H7 (cell line): ENCODE results near the gene CD247. TPM values are rescaled to one million over a fixed set of nuclear protein-coding genes. Genes with fewer than 3 reads are reported as not detected.
"Not testable (repeated sequence)": the region's sequence is repeated elsewhere in the genome, so short reads cannot be mapped to it uniquely, and the experiment has no call there.

ENCODE experiments used
- DNase-seq: peaks from one replicate; pipeline ENCODE4 v3.0.0; 2012
- H3K27me3 ChIP-seq: 2 replicates; pipeline ENCODE4 v1.6.0; 2011; ENCODE audit warnings: mild to moderate bottlenecking, low read length; ENCODE audit not compliant: control insufficient read depth, insufficient read depth
- H3K36me3 ChIP-seq: replicated peaks from 2 replicates; pipeline ENCODE4 v1.5.1; 2011; ENCODE audit warnings: low read length; ENCODE audit not compliant: control insufficient read depth, insufficient read depth
- H3K4me3 ChIP-seq: 2 replicates; pipeline ENCODE4 v1.5.1; 2011; ENCODE audit warnings: low read depth, mild to moderate bottlenecking, control low read depth, low read length, moderate library complexity; ENCODE audit not compliant: insufficient read depth
- total RNA-seq: library from RNA; depleted of rRNA; stranded (reverse); fragments of >200 nt; shearing (Covaris generic); gene quantifications from 2 replicates; pipeline ENCODE4 v1.2.3, GENCODE V29; 2014; rRNA removed

Gene CD247
- total RNA-seq = 0.33 and 0.83 TPM in 2 replicates

DNA sequence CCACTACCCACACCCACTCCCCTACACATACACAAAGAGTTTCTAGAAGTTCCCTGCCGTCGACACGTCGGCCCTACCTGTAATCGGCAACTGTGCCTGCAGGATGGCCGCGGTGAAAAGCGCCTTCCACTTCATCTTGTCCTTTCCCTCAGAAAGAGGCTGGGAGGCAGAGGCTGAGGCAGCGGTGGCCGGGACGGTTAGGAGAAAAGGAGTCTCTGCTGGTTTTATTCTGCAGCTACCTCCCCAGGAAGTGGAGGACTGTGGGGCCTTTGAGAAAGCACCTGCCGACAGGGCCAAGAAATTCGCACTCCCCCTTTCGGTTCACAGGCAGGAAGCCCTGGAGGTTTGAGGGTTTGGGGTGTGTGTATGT lies at the start of gene CD247:
Gene CD247 (minus strand): TSS at position 199 of the 370 bp plus-strand sequence. CDS start 64 bp downstream, at position 135.
- no peak for DNase-seq
- H3K27me3 ChIP-seq = no peaks in the 10 kb centered on the region; the same call in 1 of the 2 replicates
- no peaks in the 10 kb centered on the region for H3K36me3 ChIP-seq
- H3K4me3 ChIP-seq = no peak within 1 kb of the TSS

DNA sequence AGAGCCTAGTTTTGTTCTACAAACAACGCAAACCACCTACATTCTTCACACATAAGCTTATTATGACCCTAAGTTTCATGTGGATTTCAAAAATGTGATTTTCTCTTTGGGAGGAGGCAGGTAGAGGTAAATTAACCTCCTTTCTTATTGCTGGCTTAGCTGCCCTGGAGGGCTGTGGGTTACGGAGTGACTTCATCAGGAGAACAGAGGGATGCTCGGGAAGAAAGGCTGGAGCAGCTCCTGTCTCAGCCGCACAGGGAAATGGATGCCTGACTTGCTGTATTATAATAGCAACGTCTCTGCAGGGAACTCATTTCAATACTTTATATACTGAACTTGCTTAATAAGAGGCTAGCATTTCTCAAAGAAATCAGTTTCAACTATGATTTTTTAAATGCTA lies 49.3 kb upstream of the CD247 start:
- Histone ChIP-seq H3K27me3 (no peaks in the 10 kb centered on the region; the same call in 1 of the 2 replicates), H3K36me3 (no peaks in the 10 kb centered on the region), H3K4me3 (no peak overlapping the region)
- no peak for DNase-seq

DNA sequence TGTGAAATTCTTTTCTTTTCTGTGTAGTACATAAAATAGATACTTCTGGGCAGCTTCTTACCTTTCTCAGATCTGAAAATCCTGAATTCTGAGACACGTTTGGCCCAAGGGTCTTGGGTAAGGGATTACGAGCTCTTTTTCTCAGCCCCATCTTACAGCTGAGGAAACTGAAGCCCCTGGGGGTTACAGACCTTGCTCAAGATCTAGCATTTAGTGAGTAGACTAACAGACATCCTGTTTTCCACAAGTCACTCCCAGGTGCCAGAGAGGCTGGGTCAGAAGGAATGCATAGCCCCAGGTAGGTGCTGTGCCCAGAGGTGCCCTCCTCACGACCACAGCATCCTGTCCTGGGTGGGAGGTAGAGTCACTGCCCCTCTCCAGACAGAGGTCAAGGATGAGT lies 48.4 kb upstream of the CD247 start:
- H3K27me3 ChIP-seq = no peaks in the 10 kb centered on the region; the same call in 1 of the 2 replicates
- no peaks in the 10 kb centered on the region for H3K36me3 ChIP-seq
- no peak overlapping the region for H3K4me3 ChIP-seq
- no peak for DNase-seq

DNA sequence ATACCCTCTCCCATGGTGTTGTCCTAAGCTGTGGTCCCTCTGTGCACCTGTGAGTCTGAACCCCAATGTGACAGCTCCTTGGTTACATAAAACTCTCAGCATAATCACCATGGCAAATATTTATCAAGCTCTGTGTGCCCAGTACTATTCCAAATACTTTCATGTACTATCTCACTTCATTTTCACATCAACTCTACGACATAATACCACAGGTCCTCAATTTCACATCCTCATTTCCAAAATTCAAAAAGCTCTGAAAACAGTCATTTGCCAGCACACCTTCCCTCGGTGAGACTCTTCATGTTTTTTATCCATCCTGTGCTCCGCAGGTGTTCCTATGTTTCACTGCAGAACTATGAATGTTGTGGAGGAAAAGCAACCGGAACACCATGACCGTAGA lies 47.6 kb upstream of the CD247 start:
- Histone ChIP-seq H3K27me3 (no peaks in the 10 kb centered on the region; the same call in 1 of the 2 replicates), H3K36me3 (no peaks in the 10 kb centered on the region), H3K4me3 (no peak overlapping the region)
- DNase-seq = no peak

DNA sequence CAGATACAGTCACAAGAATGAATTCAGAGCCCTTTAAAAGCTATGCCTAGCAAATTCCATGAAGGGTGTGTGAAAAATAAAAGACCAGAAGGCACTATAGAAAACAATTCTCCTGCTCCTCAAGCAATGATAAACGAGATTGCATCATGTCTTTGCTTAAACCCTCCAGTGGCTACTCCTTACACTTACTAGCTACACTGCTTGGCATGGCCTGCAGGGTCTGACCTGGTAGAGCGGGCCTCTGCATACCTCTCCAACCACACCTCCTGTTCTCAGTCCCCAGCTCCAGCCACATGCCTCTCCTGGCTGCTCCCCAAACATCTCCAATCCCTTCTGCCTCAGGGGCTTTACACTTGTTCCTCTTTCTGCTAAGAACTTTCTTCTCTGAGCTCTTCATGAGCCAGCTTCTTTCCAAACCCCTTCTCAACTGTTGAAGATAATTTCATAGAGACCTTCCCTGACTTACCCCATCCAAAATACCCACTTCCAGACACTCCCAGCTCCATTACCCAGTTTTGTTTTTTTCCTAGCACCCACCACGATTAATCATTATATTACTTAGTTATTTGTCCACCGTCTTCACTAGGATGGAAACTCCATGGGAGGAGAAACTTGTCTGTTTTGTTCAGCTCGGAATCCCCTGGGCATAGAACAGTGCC lies 46.4 kb upstream of the CD247 start:
- H3K27me3 ChIP-seq = no peaks in the 10 kb centered on the region; the same call in 1 of the 2 replicates
- no peaks in the 10 kb centered on the region for H3K36me3 ChIP-seq
- DNase-seq = no peak
- no peak overlapping the region for H3K4me3 ChIP-seq

DNA sequence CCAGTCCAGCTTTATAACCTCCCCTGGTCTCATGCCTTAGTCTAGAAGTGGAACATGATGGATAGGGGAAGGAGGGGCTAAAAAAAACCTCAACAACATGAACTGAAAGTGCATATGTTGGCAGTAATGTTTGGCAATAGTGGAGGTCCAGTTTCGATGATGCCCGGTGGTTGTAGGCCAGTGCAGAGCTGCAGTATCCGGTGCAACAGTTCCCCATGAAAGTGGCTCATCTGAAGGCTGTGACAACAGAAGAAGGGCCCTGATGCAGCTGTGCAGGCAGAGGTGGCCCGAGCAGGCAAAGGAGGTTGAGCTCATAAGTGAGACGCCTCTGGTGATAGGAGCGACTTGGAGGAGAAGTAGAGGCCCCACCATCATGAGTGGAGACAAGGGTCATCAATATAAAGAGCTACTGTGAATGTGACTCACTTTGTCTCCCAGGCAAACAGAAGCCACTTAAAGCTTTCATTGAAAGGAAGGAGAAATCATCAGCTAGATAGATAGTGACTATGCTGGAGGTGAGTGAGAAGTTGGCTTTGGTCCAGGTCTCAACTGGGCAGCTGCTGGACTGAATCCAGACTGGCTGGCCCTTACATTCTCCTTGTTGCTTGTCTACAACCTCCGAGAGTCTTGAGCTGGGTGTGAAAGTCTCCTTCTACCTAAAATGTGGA lies 45.4 kb upstream of the CD247 start:
- Histone ChIP-seq H3K27me3 (no peaks in the 10 kb centered on the region; the same call in 1 of the 2 replicates), H3K36me3 (no peaks in the 10 kb centered on the region), H3K4me3 (no peak overlapping the region)
- no peak for DNase-seq

DNA sequence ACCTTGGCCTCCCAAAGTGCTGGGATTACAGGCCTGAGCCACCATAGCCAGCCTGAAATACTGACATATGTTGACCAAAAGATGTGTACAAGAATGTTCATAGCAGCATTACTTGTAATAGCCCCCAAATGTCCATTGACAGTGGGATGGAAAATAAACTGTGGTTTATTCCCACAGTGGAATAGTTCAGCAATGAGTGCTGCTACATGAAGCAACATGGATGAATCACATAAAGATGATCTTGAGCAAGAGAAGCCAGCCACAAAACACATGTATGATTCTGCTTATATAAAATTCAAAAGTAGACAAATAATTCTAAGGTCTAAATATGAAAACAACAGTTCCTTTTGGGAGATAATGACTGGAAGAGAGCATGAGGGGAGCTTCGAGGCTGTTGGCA lies 44.4 kb upstream of the CD247 start:
- H3K4me3 ChIP-seq = no peak overlapping the region
- DNase-seq = no peak
- H3K27me3 ChIP-seq = no peaks in the 10 kb centered on the region; the same call in 1 of the 2 replicates
- no peaks in the 10 kb centered on the region for H3K36me3 ChIP-seq

DNA sequence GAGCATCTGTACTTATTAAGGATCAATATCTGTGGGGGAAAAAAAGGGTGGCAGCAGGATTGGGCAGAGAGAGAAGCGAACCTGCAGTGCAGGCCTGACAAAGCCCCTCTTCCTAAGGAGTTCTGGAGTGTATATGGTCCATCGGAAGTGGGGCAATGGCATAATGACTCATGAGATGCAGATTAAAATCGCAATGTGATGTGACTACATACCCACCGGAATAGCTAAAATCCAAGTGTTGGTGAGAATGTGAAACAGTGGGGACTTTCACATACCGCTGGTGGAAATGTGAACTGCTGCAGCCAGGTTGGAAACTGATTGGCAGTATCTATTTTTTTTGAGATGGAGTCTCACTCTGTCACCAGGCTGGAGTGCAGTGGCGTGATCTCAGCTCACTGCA lies 43.4 kb upstream of the CD247 start:
- no peak overlapping the region for H3K4me3 ChIP-seq
- DNase-seq = no peak
- H3K27me3 ChIP-seq = no peaks in the 10 kb centered on the region
- H3K36me3 ChIP-seq = no peaks in the 10 kb centered on the region

DNA sequence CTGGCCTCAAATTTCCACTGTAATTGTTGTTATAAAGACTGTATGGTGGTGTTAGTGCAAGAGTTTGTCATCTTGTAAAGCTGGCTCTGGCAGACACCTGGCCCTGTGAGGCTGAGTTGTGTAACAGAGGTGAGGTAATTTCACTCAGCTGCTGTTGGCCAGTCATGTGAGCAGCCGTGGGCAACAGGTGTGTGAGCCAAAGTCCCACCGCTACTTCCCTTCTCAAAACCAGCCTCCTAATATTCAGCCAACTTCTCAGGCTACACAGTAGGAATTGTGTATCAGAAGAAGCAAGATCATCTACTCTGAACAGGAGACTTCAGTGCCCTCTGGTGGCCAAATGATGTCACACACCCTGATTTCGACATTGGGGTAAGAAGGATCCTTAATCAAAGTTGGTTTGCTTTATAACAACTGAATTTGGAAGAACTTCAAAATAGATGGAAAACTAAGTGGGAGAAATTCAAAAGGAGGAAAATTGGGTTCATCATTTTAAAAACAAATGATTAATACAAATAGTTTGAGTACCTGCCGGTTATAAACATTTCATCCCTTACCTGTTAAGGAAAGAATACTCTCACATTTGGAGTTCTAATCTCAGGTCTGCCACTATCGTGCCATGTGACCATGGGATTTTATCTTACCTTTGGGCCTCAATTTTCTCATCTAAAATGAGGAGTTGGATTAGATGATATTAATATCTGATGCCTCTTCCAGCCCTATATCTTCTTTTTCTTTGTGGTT lies 37.8 kb upstream of the CD247 start:
- Histone ChIP-seq H3K36me3 (no peaks in the 10 kb centered on the region), H3K27me3 (peaks cover 8% of the 10 kb centered on the region; the same call in 1 of the 2 replicates), H3K4me3 (no peak overlapping the region)
- DNase-seq = peak; percentile 60

DNA sequence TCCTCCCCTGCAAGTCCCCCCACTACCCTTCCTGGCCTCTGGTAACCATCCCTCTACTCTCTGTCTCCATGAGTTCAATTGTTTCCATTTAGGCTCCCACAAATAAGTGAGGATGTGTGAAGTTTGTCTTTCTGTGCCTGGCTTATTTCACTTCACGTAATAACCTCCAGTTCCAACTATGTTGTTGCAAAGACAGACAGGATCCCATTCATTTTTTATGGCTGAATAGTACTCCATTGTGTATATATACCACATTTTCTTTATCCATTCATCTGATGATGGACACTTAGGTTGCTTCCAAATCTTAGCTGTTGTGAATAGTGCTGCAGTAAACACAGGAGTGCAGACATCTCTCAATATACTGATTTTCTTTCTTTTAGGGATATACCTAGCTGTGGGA lies 36.7 kb upstream of the CD247 start:
- not testable (repeated sequence) for H3K27me3 ChIP-seq, H3K36me3 ChIP-seq, DNase-seq, H3K4me3 ChIP-seq

DNA sequence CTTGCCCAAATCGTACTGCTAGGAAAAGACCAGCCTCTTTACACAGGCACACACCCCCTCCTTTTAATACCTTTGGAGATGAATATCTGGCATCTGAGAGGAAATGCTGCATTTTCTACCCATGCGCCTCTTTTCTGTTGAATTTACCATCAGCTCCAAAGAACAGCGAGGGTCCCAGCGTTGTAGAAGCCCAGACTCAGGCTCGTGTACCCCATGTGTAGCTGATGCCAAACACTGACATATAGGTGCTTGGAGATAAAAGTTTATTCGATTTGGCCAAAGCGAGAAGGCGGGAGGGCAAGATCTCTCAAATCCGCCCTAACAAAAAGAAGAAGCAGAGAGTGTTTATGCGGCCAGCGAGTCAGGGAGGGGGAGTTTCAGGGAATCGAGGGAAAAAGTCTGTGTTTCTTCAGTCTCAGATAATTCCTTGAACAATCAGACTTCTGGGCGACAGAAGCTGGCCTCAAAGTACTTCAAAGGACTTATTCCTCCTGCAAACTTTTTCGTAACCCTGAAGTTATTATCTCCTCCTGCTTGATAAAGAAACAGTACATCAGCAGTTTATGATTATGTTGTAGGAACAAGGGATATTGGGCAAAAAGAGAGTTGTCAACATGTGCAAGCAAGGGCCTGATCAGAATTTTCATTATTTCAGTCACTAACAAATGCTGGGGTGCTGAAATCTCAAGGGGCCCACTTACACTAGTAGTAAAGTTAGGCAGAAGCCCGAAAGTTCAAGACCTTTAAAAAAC lies 35.9 kb upstream of the CD247 start:
- no peak for DNase-seq
- peak overlapping the region; percentile 74 for H3K4me3 ChIP-seq
- H3K36me3 ChIP-seq = no peaks in the 10 kb centered on the region

DNA sequence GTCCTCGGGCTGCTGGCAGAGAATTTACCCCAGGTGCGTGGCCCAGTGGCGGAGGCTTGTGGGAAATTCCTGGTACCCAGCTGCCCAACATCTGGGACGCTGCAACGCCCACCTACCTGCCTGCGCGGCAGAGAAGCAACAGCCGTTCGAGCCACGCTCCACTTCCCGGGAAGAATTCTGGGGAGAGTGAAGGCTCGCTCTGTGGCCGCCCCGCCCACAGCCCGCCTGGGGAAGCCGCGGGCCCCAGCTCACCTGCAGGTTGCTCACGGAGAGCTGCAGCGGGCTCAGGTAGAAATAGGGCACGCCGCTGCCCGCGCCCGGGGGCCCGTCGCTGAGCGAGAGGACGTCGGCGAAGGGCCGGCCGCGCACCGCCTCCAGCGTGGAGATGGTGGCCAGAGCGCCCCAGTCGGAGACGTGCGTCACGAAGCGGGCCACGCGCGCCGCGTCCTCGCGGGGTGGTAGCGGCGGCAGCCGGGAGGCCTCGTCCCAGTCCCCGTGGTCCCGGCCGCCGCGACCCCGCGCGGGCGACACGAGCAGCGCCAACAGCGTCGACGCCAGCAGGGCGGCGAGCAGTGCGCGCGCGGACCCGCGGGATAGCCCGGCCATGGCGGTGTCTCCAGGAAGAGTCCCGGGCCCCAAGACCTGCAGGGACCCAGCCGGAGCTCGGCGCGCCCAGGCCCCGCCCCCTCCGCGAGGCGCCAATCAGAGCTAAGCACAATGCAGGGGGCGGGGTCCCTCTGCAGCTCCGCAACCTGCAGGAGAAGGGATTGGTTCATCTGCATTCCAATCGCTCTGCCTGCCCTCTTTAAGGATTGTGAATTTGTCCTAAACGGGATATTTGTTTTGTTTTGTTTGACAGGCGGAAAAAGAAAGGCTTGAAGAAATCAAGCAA lies 35.1 kb upstream of the CD247 start, which contains the start of gene CREG1:
Gene CREG1 (minus strand): TSS at position 627 of the 892 bp plus-strand sequence.
- no peaks in the 10 kb centered on the region for H3K36me3 ChIP-seq
- DNase-seq = peak; percentile 98
- peak within 1 kb of the TSS; percentile 74 for H3K4me3 ChIP-seq
- H3K27me3 ChIP-seq = peaks cover 8% of the 10 kb centered on the region; the same call in 1 of the 2 replicates

More for the DNA sequence above, 35.9 kb upstream of the CD247 start:
- H3K27me3 ChIP-seq = peaks cover 8% of the 10 kb centered on the region; the same call in 1 of the 2 replicates

DNA sequence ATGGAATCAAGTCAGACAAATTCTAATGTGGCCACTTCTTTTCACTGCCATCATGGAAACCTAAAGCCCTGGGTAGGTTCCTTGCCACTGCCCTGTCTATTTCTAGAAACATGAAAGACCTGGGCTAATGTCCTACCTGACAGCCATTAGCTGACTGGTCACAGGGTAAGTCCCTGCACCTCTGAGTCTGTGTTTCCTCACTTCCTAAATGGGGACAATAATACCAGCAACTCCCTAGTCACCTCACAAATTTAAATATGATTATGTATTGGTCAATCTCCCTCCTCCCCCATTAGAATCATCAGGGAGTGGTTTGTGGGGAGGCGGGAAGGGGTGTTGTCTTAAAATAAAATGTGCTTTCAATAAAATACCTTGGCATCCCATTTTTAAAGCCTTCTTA lies 33.0 kb upstream of the CD247 start:
- no peak for DNase-seq
- no peak overlapping the region for H3K4me3 ChIP-seq
- peaks cover 8% of the 10 kb centered on the region; the same call in 1 of the 2 replicates for H3K27me3 ChIP-seq
- H3K36me3 ChIP-seq = no peaks in the 10 kb centered on the region
